ENCODE measurements around the gene GALNT14. TPM values are rescaled to one million over a fixed set of nuclear protein-coding genes. Genes with fewer than 3 reads are reported as not detected.

GALNT14 gene
- total and polyA plus RNA-seq, 2 of the 13 experiments (the other 11 are each of a cell fraction or from before 2014, with no cell fraction given) = not detected

GRCh38 chr2:31054842-31055388 lies 83.3 kb downstream of the GALNT14 start (continued):
- TF ChIP-seq KLF15 (CRISPR knock-in tag; IDR thresholded peaks at IDR 0.05; ENCODE audit: borderline replicate concordance) (no peak), DBP (CRISPR knock-in tag; IDR thresholded peaks at IDR 0.05; ENCODE audit: not compliant biosample characterization) (no peak), HNRNPL (IDR thresholded peaks at IDR 0.05; ENCODE audit: low read depth, low read length) (no peak), ZNF709 (CRISPR knock-in tag; IDR thresholded peaks at IDR 0.05) (no peak), MEIS1 (CRISPR knock-in tag; IDR thresholded peaks at IDR 0.05; ENCODE audit: borderline replicate concordance) (no peak), ZNF24 (IDR thresholded peaks at IDR 0.05) (no peak), KMT2A (CRISPR knock-in tag; IDR thresholded peaks at IDR 0.05) (no peak), NFE2L1 (CRISPR knock-in tag; IDR thresholded peaks at IDR 0.05; ENCODE audit: borderline replicate concordance) (no peak), ATF4 (CRISPR knock-in tag; IDR thresholded peaks at IDR 0.05) (no peak)
- TF ChIP-seq, protein P1, sequence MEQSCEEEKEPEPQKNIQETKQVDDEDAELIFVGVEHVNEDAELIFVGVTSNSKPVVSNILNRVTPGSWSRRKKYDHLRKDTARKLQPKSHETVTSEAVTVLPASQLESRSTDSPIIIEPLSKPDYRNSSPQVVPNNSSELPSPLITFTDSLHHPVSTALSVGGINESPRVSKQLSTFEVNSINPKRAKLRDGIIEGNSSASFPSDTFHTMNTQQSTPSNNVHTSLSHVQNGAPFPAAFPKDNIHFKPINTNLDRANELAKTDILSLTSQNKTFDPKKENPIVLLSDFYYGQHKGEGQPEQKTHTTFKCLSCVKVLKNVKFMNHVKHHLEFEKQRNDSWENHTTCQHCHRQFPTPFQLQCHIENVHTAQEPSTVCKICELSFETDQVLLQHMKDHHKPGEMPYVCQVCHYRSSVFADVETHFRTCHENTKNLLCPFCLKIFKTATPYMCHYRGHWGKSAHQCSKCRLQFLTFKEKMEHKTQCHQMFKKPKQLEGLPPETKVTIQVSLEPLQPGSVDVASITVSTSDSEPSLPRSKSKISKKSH (CRISPR knock-in tag; IDR thresholded peaks at IDR 0.05; ENCODE audit: borderline replicate concordance) = no peak
